Hepatocyte (in vitro differentiated cells): ENCODE results near the gene MEF2B. TPM values are rescaled to one million over a fixed set of nuclear protein-coding genes. Genes with fewer than 3 reads are reported as not detected.

Experiments
- DNase-seq: peaks from one replicate; pipeline ENCODE4 v3.0.0-alpha.2; 2016; ENCODE audit warnings: low spot score
- H2AFZ ChIP-seq: fragments of 200-600 bp; sonication (generic); 2 replicates; pipeline ENCODE4 v1.6.0; 2016; ENCODE audit warnings: antibody characterized with exemption, mild to moderate bottlenecking
- H3K27ac ChIP-seq: fragments of 200-600 bp; sonication (generic); 2 replicates; pipeline ENCODE4 v1.5.1; 2016; ENCODE audit warnings: mild to moderate bottlenecking
- H3K27me3 ChIP-seq: fragments of 200-600 bp; sonication (generic); 2 replicates; pipeline ENCODE4 v1.6.1; 2016
- H3K36me3 ChIP-seq: fragments of 200-600 bp; sonication (generic); replicated peaks from 2 replicates; pipeline ENCODE4 v1.5.1; 2016; ENCODE audit warnings: low read depth; ENCODE audit not compliant: insufficient read depth
- H3K4me1 ChIP-seq: fragments of 200-600 bp; sonication (generic); 2 replicates; pipeline ENCODE4 v1.5.1; 2016; ENCODE audit warnings: mild to moderate bottlenecking, moderate library complexity; ENCODE audit not compliant: insufficient read depth
- H3K4me2 ChIP-seq: fragments of 200-600 bp; sonication (generic); 2 replicates; pipeline ENCODE4 v1.6.0; 2016
- H3K4me3 ChIP-seq: fragments of 200-600 bp; sonication (generic); 2 replicates; pipeline ENCODE4 v1.5.1; 2016; ENCODE audit warnings: mild to moderate bottlenecking
- H3K79me2 ChIP-seq: fragments of 200-600 bp; sonication (generic); 2 replicates; pipeline ENCODE4 v1.6.0; 2017; ENCODE audit warnings: mild to moderate bottlenecking
- H3K9me2 ChIP-seq: fragments of 200-600 bp; sonication (generic); replicated peaks from 2 replicates; pipeline ENCODE4 v1.6.0; 2017; ENCODE audit warnings: mild to moderate bottlenecking; ENCODE audit not compliant: insufficient read depth
- H3K9me3 ChIP-seq: fragments of 200-600 bp; sonication (generic); 2 replicates; pipeline ENCODE4 v1.5.1; 2016; ENCODE audit warnings: low read depth, mild to moderate bottlenecking
- H4K20me1 ChIP-seq: fragments of 200-600 bp; sonication (generic); 2 replicates; pipeline ENCODE4 v1.6.0; 2016; ENCODE audit warnings: mild to moderate bottlenecking; ENCODE audit not compliant: insufficient read depth, poor library complexity, severe bottlenecking
- CTCF ChIP-seq: fragments of 200-600 bp; sonication (generic); IDR thresholded peaks from 2 replicates; pipeline ENCODE4 v1.5.1; 2016; ENCODE audit warnings: antibody characterized with exemption, mild to moderate bottlenecking; ENCODE audit not compliant: poor library complexity
- EZH2 ChIP-seq: fragments of 200-600 bp; sonication (generic); IDR thresholded peaks from 2 replicates; pipeline ENCODE4 v1.6.1; 2016; ENCODE audit warnings: antibody characterized with exemption, mild to moderate bottlenecking, borderline replicate concordance
- EZH2phosphoT487 ChIP-seq: fragments of 200-600 bp; sonication (generic); IDR thresholded peaks from one replicate; pipeline ENCODE4 v1.6.1; 2018; ENCODE audit warnings: antibody characterized with exemption, mild to moderate bottlenecking, low read depth, moderate library complexity; ENCODE audit not compliant: unreplicated experiment, severe bottlenecking
- WGBS: methylation state at CpG from one replicate; pipeline ENCODE4 v1.1.6; 2016; ENCODE audit warnings: low lambda C conversion rate; ENCODE audit errors: missing lambda C conversion rate; 5-methylcytosine and 5-hydroxymethylcytosine counted together
- polyA plus RNA-seq: library from polyadenylated mRNA; unstranded; fragments of >200 nt; fragmentation: Nextera tagmentation; extraction: Ambion mirVana; gene quantifications from 2 replicates; pipeline ENCODE4 v1.2.1, GENCODE V29; 2016
- total RNA-seq: library from RNA; depleted of rRNA; stranded (reverse); fragments of >200 nt; gene quantifications from 2 replicates; pipeline ENCODE4 v1.2.3, GENCODE V29; 2014

MEF2B gene
- total and polyA plus RNA-seq, 2 experiments from 2014 or later, result 0.70 to 2.6 TPM

- no peak overlapping the region for H2AFZ ChIP-seq
- H3K4me3 ChIP-seq, result no peak overlapping the region
- TF ChIP-seq EZH2 (no peak), CTCF (no peak), EZH2phosphoT487 (no peak)
- H3K9me3 ChIP-seq, result no peaks in the 10 kb centered on the region
- H4K20me1 ChIP-seq, result no peaks in the 10 kb centered on the region
- H3K79me2 ChIP-seq, result no peaks in the 10 kb centered on the region
- no peaks in the 10 kb centered on the region for H3K9me2 ChIP-seq
- no peaks in the 10 kb centered on the region for H3K36me3 ChIP-seq
- H3K27me3 ChIP-seq, result peaks cover 47% of the 10 kb centered on the region
- 65% methylated on average over 9 of the region's 9 CpGs for WGBS
- H3K4me2 ChIP-seq, result no peak overlapping the region
- no peak overlapping the region for H3K27ac ChIP-seq
- no peak for DNase-seq
- no peaks in the 10 kb centered on the region for H3K4me1 ChIP-seq
Observed at GRCh38 chr19:19209372-19209771, 39.3 kb upstream of the MEF2B start.

GRCh38 chr19:19207637-19208572, 37.8 kb upstream of the MEF2B start:
- Histone ChIP-seq H3K27me3 (peaks cover 33% of the 10 kb centered on the region), H3K36me3 (no peaks in the 10 kb centered on the region), H3K9me2 (no peaks in the 10 kb centered on the region), H3K4me1 (no peaks in the 10 kb centered on the region), H3K27ac (no peak overlapping the region), H3K79me2 (no peaks in the 10 kb centered on the region), H4K20me1 (no peaks in the 10 kb centered on the region), H3K9me3 (no peaks in the 10 kb centered on the region), H2AFZ (no peak overlapping the region), H3K4me2 (no peak overlapping the region), H3K4me3 (no peak overlapping the region)
- WGBS, result 100% methylated on average over 3 of the region's 8 CpGs
- DNase-seq, result no peak
- TF ChIP-seq EZH2phosphoT487 (no peak), EZH2 (no peak), CTCF (no peak)

- no peak for TF ChIP-seq EZH2phosphoT487
- no peak for TF ChIP-seq CTCF
- TF ChIP-seq EZH2, result no peak
- no peak for DNase-seq
- H3K4me3 ChIP-seq, result no peak overlapping the region
- peaks cover 23% of the 10 kb centered on the region for H3K27me3 ChIP-seq
- H4K20me1 ChIP-seq, result no peaks in the 10 kb centered on the region
- H3K9me2 ChIP-seq, result no peaks in the 10 kb centered on the region
- H3K4me2 ChIP-seq, result no peak overlapping the region
- peaks cover 2% of the 10 kb centered on the region for H3K79me2 ChIP-seq
- H3K36me3 ChIP-seq, result no peaks in the 10 kb centered on the region
- H3K9me3 ChIP-seq, result no peaks in the 10 kb centered on the region
- no peak overlapping the region for H3K27ac ChIP-seq
- 75% methylated on average over 5 of the region's 5 CpGs for WGBS
- no peaks in the 10 kb centered on the region for H3K4me1 ChIP-seq
- no peak overlapping the region for H2AFZ ChIP-seq
Observed at GRCh38 chr19:19206938-19207337, 36.9 kb upstream of the MEF2B start.
